Liver (tissue), 9 donors: ENCODE measurements around the gene EGFLAM. TPM values are rescaled to one million over a fixed set of nuclear protein-coding genes. Genes with fewer than 3 reads are reported as not detected.

ENCODE experiments used
- DNase-seq: peaks from one replicate; pipeline ENCODE4 v3.0.0-alpha.2; 2017; ENCODE audit warnings: low spot score
- H3K27ac ChIP-seq, 2 donors: one replicate each; pipeline ENCODE4 v1.7.0; 2013; ENCODE audit warnings: inconsistent platforms in 2 of 2, low read length in 2 of 2, control low read depth in 1 of 2, low read depth in 1 of 2, mild to moderate bottlenecking in 1 of 2
- H3K27me3 ChIP-seq, 4 donors: one replicate each; pipeline versions ENCODE4 v1.6.1 to v1.7.0; 2013; ENCODE audit warnings: low read length in 3 of 4, inconsistent platforms in 1 of 4, mild to moderate bottlenecking in 1 of 4, moderate library complexity in 1 of 4; ENCODE audit not compliant: control insufficient read depth in 4 of 4, insufficient read depth in 4 of 4
- H3K36me3 ChIP-seq, 4 donors: one replicate each; pipeline versions ENCODE4 v1.6.1 to v1.7.0; 2013; ENCODE audit warnings: low read length in 3 of 4, mild to moderate bottlenecking in 3 of 4, low read depth in 1 of 4, moderate library complexity in 1 of 4; ENCODE audit not compliant: control insufficient read depth in 4 of 4, insufficient read depth in 3 of 4
- H3K4me1 ChIP-seq, 4 donors: one replicate each; pipeline versions ENCODE4 v1.6.1 to v1.7.0; 2013; ENCODE audit warnings: low read length in 3 of 4, mild to moderate bottlenecking in 3 of 4, moderate library complexity in 1 of 4; ENCODE audit not compliant: control insufficient read depth in 4 of 4, insufficient read depth in 4 of 4
- H3K4me3 ChIP-seq, 3 donors: one replicate each; pipeline versions ENCODE4 v1.6.1 to v1.7.0; 2013; ENCODE audit warnings: low read length in 3 of 3, control low read depth in 1 of 3, low read depth in 1 of 3, mild to moderate bottlenecking in 1 of 3
- H3K9ac ChIP-seq, 2 donors: one replicate each; pipeline ENCODE4 v1.7.0; 2013; ENCODE audit warnings: low read length in 2 of 2, mild to moderate bottlenecking in 2 of 2, moderate library complexity in 2 of 2, control low read depth in 1 of 2, low read depth in 1 of 2
- H3K9me3 ChIP-seq, 4 donors: one replicate each; pipeline versions ENCODE4 v1.6.1 to v1.7.0; 2013; ENCODE audit warnings: low read length in 3 of 4; ENCODE audit not compliant: control insufficient read depth in 4 of 4
- ATF3 ChIP-seq: IDR thresholded peaks from 2 replicates; pipeline ENCODE4 v1.6.1; 2016; ENCODE audit warnings: antibody characterized with exemption
- CTCF ChIP-seq: fragments of 150-350 bp; IDR thresholded peaks from 2 replicates; pipeline ENCODE4 v1.5.1; 2017; ENCODE audit warnings: improper control_type of control experiment, low read depth, low read length; ENCODE audit not compliant: missing input control
- FOXA1 ChIP-seq: IDR thresholded peaks from 2 replicates; pipeline ENCODE4 v1.6.1; 2016; ENCODE audit warnings: antibody characterized with exemption
- FOXA2 ChIP-seq: IDR thresholded peaks from 2 replicates; pipeline ENCODE4 v1.6.1; 2016; ENCODE audit warnings: antibody characterized with exemption
- HNF4A ChIP-seq, 2 donors: conservative IDR thresholded peaks; 2 replicates each; pipeline ENCODE4 v1.6.1; 2016; ENCODE audit warnings: antibody characterized with exemption in 2 of 2, mild to moderate bottlenecking in 2 of 2
- HNF4G ChIP-seq: IDR thresholded peaks from 2 replicates; pipeline ENCODE4 v1.6.1; 2016; ENCODE audit warnings: antibody characterized with exemption
- JUND ChIP-seq, 2 donors: IDR thresholded peaks; 2 replicates each; pipeline ENCODE4 v1.6.1; 2016; ENCODE audit warnings: antibody characterized with exemption in 2 of 2
- MAX ChIP-seq: IDR thresholded peaks from 2 replicates; pipeline ENCODE4 v1.6.1; 2016; ENCODE audit warnings: antibody characterized with exemption
- RAD21 ChIP-seq, 2 donors: IDR thresholded peaks; 2 replicates each; pipeline ENCODE4 v1.6.1; 2016; ENCODE audit warnings: antibody characterized with exemption in 2 of 2, mild to moderate bottlenecking in 2 of 2
- RXRA ChIP-seq, 2 donors: IDR thresholded peaks; 2 replicates each; pipeline ENCODE4 v1.6.1; 2017 to 2018; ENCODE audit warnings: antibody characterized with exemption in 2 of 2, mild to moderate bottlenecking in 1 of 2
- SP1 ChIP-seq: IDR thresholded peaks from 2 replicates; pipeline ENCODE4 v1.6.1; 2018; ENCODE audit warnings: antibody characterized with exemption, mild to moderate bottlenecking
- TAF1 ChIP-seq: conservative IDR thresholded peaks from 2 replicates; pipeline ENCODE4 v1.6.1; 2016; ENCODE audit warnings: antibody characterized with exemption, mild to moderate bottlenecking
- YY1 ChIP-seq: IDR thresholded peaks from 2 replicates; pipeline ENCODE4 v1.6.1; 2016; ENCODE audit warnings: antibody characterized with exemption, mild to moderate bottlenecking
- ZBTB33 ChIP-seq: IDR thresholded peaks from 2 replicates; pipeline ENCODE4 v1.6.1; 2016; ENCODE audit warnings: antibody characterized with exemption
- WGBS: extraction: QIAGEN DNeasy Blood & Tissue Kit; methylation state at CpG from one replicate; pipeline ENCODE4 v1.1.7; 2013; 5-methylcytosine and 5-hydroxymethylcytosine counted together
- polyA plus RNA-seq, 2 donors: library from polyadenylated mRNA; stranded (reverse) in 1 of 2; unstranded in 1 of 2; fragments of 200-250 nt in 1 of 2; fragments of >200 nt in 1 of 2; fragmentation: Nextera tagmentation in 1 of 2; extraction: Ambion mirVana in 1 of 2; gene quantifications; one replicate each; pipeline versions ENCODE4 v1.2.1 to v1.2.3, GENCODE V29; 2013 to 2015
- total RNA-seq, 2 donors: library from RNA; depleted of rRNA; stranded (reverse); fragments of >200 nt; gene quantifications; one replicate each; pipeline ENCODE4 v1.2.3, GENCODE V29; 2014
- TF ChIP-seq, protein P1 (sequence below): IDR thresholded peaks from 2 replicates; pipeline ENCODE4 v1.6.1; 2016; ENCODE audit warnings: antibody characterized with exemption, mild to moderate bottlenecking
- donor health status: healthy.
- donor health status: healthy.
- donor health status: healthy.
- donor health status: healthy.
- donor health status: healthy.

The EGFLAM gene
- total and polyA plus RNA-seq, 4 donors: 1.1 to 4.9 (median 1.9) TPM

- TF ChIP-seq ZBTB33 (no peak), CTCF (no peak)
Measured at GRCh38 chr5:38234737-38235136, 23.6 kb upstream of the EGFLAM start (continued).

DNA sequence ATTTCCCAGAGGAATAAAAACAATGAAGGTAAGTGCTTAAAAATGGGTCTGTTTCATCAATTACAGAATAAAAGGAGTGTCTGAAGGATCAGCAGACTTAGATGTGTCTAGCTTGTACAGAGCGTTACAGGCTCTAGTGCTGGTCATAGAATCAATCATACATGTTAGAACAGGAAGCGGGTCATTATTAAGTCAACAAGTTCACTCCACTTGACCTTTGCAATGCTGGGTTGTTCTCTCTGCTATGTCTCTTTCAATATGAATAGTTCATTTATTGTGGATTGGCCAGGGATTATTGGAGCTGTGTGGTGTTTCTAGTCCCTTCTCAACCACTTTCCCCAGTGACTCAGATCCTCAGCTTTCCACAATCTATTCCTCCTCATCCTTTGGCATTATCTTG is 20.7 kb upstream of the EGFLAM start:
- WGBS: 14% methylated on average over 2 of the region's 2 CpGs
- Histone ChIP-seq H3K9ac (no peak overlapping the region), H3K36me3 (no peaks in the 10 kb centered on the region), H3K27ac (no peak overlapping the region), H3K4me1 (peaks cover 0 to 3% (median 0%) of the 10 kb centered on the region in 4 donors), H3K4me3 (no peak overlapping the region), H3K27me3 (peaks cover 0 to 1% (median 0%) of the 10 kb centered on the region in 4 donors), H3K9me3 (peaks cover 0 to 4% (median under 1%) of the 10 kb centered on the region in 4 donors)
- TF ChIP-seq YY1: no peak
- TF ChIP-seq ZBTB33: no peak
- TF ChIP-seq HNF4A (conservative IDR thresholded peaks at IDR 0.05): peak in 1 of 2 donors; percentile 10
- DNase-seq: no peak

GRCh38 chr5:38240212-38240611 is 18.1 kb upstream of the EGFLAM start:
- no peak overlapping the region for H3K9ac ChIP-seq
- H3K4me3 ChIP-seq: no peak overlapping the region
- DNase-seq: no peak
- WGBS: 40% methylated on average over 1 of the region's 1 CpG
- TF ChIP-seq RAD21 (IDR thresholded peaks at IDR 0.05): no peak
- no peak for TF ChIP-seq CTCF
- no peak for TF ChIP-seq TAF1
- TF ChIP-seq, protein P1, sequence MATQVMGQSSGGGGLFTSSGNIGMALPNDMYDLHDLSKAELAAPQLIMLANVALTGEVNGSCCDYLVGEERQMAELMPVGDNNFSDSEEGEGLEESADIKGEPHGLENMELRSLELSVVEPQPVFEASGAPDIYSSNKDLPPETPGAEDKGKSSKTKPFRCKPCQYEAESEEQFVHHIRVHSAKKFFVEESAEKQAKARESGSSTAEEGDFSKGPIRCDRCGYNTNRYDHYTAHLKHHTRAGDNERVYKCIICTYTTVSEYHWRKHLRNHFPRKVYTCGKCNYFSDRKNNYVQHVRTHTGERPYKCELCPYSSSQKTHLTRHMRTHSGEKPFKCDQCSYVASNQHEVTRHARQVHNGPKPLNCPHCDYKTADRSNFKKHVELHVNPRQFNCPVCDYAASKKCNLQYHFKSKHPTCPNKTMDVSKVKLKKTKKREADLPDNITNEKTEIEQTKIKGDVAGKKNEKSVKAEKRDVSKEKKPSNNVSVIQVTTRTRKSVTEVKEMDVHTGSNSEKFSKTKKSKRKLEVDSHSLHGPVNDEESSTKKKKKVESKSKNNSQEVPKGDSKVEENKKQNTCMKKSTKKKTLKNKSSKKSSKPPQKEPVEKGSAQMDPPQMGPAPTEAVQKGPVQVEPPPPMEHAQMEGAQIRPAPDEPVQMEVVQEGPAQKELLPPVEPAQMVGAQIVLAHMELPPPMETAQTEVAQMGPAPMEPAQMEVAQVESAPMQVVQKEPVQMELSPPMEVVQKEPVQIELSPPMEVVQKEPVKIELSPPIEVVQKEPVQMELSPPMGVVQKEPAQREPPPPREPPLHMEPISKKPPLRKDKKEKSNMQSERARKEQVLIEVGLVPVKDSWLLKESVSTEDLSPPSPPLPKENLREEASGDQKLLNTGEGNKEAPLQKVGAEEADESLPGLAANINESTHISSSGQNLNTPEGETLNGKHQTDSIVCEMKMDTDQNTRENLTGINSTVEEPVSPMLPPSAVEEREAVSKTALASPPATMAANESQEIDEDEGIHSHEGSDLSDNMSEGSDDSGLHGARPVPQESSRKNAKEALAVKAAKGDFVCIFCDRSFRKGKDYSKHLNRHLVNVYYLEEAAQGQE: no peak
- no peak for TF ChIP-seq ATF3
- no peak for TF ChIP-seq JUND (IDR thresholded peaks at IDR 0.05)
- no peak for TF ChIP-seq FOXA1
- no peak for TF ChIP-seq MAX
- TF ChIP-seq SP1: no peak
- TF ChIP-seq HNF4A (conservative IDR thresholded peaks at IDR 0.05): no peak
- no peak for TF ChIP-seq RXRA (IDR thresholded peaks at IDR 0.05)
- TF ChIP-seq FOXA2: no peak
- TF ChIP-seq HNF4G: no peak
- no peak for TF ChIP-seq YY1
- no peaks in the 10 kb centered on the region for H3K27me3 ChIP-seq
- peaks cover 0 to 3% (median under 1%) of the 10 kb centered on the region in 4 donors for H3K9me3 ChIP-seq
- no peaks in the 10 kb centered on the region for H3K36me3 ChIP-seq
- no peak overlapping the region for H3K27ac ChIP-seq
- peaks cover 0 to 3% (median 0%) of the 10 kb centered on the region in 4 donors for H3K4me1 ChIP-seq
